GM19455 (cell line): Measurements from ENCODE around the gene CCDC177.

ENCODE experiments used
- ATAC-seq: cut with Tn5 transposase; IDR thresholded peaks from one replicate; pipeline ENCODE4 v1.9.1; 2021; ENCODE audit not compliant: unreplicated experiment

The CCDC177 gene

GRCh38 chr14:69531135-69531534 lies 43.5 kb downstream of the CCDC177 start:
- no peak for ATAC-seq

- ATAC-seq: no peak
Observed at GRCh38 chr14:69530095-69530494, 44.6 kb downstream of the CCDC177 start.

GRCh38 chr14:69529563-69529962 lies 45.1 kb downstream of the CCDC177 start:
- no peak for ATAC-seq

- no peak for ATAC-seq
Observed at GRCh38 chr14:69528930-69529329, 45.7 kb downstream of the CCDC177 start.

GRCh38 chr14:69528143-69528542 lies 46.5 kb downstream of the CCDC177 start:
- ATAC-seq: no peak

GRCh38 chr14:69527635-69528034 lies 47.0 kb downstream of the CCDC177 start:
- no peak for ATAC-seq

GRCh38 chr14:69525896-69526295 lies 48.8 kb downstream of the CCDC177 start:
- ATAC-seq: no peak

- no peak for ATAC-seq
Observed at GRCh38 chr14:69522026-69522425, 52.6 kb downstream of the CCDC177 start.
